Activated CD4-positive, alpha-beta memory T cell treated with anti-CD3 and anti-CD28 coated beads, Interleukin-2, amount 10 ng/mL, durations not matched to agents 7 days and 5 days (primary cell): ENCODE results near the gene DNAJC11. TPM values are rescaled to one million over a fixed set of nuclear protein-coding genes. Genes with fewer than 3 reads are reported as not detected.

Experiments used
- CTCF ChIA-PET: fragments of 350-600 bp; sonication (Branson Sonifier 250); formaldehyde crosslinking; loops from one replicate; lab custom pipeline; 2021; ENCODE audit warnings: antibody characterized with exemption, inconsistent platforms; lab: Charles Lee
- POLR2A ChIA-PET: fragments of 350-600 bp; sonication (Branson Sonifier 250); formaldehyde crosslinking; loops from one replicate; lab custom pipeline; 2021; ENCODE audit warnings: antibody characterized with exemption; lab: Charles Lee
- DNase-seq: peaks from one replicate; pipeline ENCODE4 v3.0.0-alpha.2; 2020
- H3K27ac Mint-ChIP-seq: one replicate; pipeline ENCODE4 v1.8.0; 2021; ENCODE audit warnings: mild to moderate bottlenecking, mixed read lengths
- H3K27me3 Mint-ChIP-seq: one replicate; pipeline ENCODE4 v1.8.0; 2021; ENCODE audit warnings: mixed read lengths
- H3K36me3 Mint-ChIP-seq: one replicate; pipeline ENCODE4 v1.8.0; 2021; ENCODE audit warnings: low read depth, mixed read lengths
- H3K4me1 Mint-ChIP-seq: one replicate; pipeline ENCODE4 v1.8.0; 2021; ENCODE audit warnings: mixed read lengths
- H3K4me3 Mint-ChIP-seq: one replicate; pipeline ENCODE4 v1.8.0; 2021; ENCODE audit warnings: mild to moderate bottlenecking, mixed read lengths
- H3K9me3 Mint-ChIP-seq: one replicate; pipeline ENCODE4 v1.8.0; 2021; ENCODE audit warnings: mixed read lengths
- total RNA-seq, 2 experiments: library from RNA; stranded (reverse); gene quantifications; one replicate each; pipeline ENCODE4 v1.2.3, GENCODE V29; 2021

DNAJC11 gene
- total RNA-seq, 2 experiments from 2014 or later = 27.4 to 27.9 TPM

- H3K9me3 Mint-ChIP-seq = no peaks in the 10 kb centered on the region
- no peak overlapping the region for H3K27ac Mint-ChIP-seq
- H3K4me1 Mint-ChIP-seq = peaks cover 33% of the 10 kb centered on the region
- H3K36me3 Mint-ChIP-seq = peaks cover 52% of the 10 kb centered on the region
- no peak for DNase-seq
- H3K27me3 Mint-ChIP-seq = no peaks in the 10 kb centered on the region
- H3K4me3 Mint-ChIP-seq = peak overlapping the region; percentile 87
- ChIA-PET POLR2A (interaction anchor here (1.4 to 3.6 kb wide), 2 partner anchors 9 to 25 kb away, joined by 4 to 17 read pairs; partner anchors contain the start of gene KLHL21), CTCF (no interaction called here)
Observed at GRCh38 chr1:6627031-6627430, 74.6 kb downstream of the DNAJC11 start.

GRCh38 chr1:6625584-6626149, 75.9 kb downstream of the DNAJC11 start:
- peaks cover 59% of the 10 kb centered on the region for H3K36me3 Mint-ChIP-seq
- H3K27ac Mint-ChIP-seq = peak overlapping the region; percentile 81
- peak overlapping the region; percentile 87 for H3K4me3 Mint-ChIP-seq
- H3K4me1 Mint-ChIP-seq = peaks cover 33% of the 10 kb centered on the region
- DNase-seq = peak; percentile 19
- H3K9me3 Mint-ChIP-seq = no peaks in the 10 kb centered on the region
- H3K27me3 Mint-ChIP-seq = no peaks in the 10 kb centered on the region
- ChIA-PET POLR2A (interaction anchor here (3.1 to 3.6 kb wide), 2 partner anchors 23 to 26 kb away, joined by 10 to 17 read pairs; partner anchors contain the start of gene KLHL21), CTCF (interaction anchor here (0.6 kb wide), 1 partner anchor 11 kb away, joined by 3 read pairs; no protein-coding TSS in a partner anchor)

GRCh38 chr1:6624710-6625583, 76.7 kb downstream of the DNAJC11 start, which contains the start of gene THAP3:
Gene THAP3 (plus strand): TSS chr1:6624868. CDS start chr1:6625219, 351 bp downstream.
- DNase-seq = peak; percentile 90
- Mint-ChIP-seq H3K4me3 (peak within 1 kb of the TSS; percentile 87), H3K9me3 (no peaks in the 10 kb centered on the region), H3K27me3 (no peaks in the 10 kb centered on the region), H3K27ac (peak within 1 kb of the TSS; percentile 81), H3K36me3 (peaks cover 58% of the 10 kb centered on the region), H3K4me1 (peaks cover 33% of the 10 kb centered on the region)
- ChIA-PET POLR2A (interaction anchor here (0.7 to 3.5 kb wide), 4 partner anchors 11 to 25 kb away, joined by 3 to 23 read pairs (median 6); partner anchors contain the start of genes KLHL21 and PHF13), CTCF (interaction anchor here (1.0 to 1.5 kb wide), 2 partner anchors 13 to 25 kb away, joined by 6 read pairs; no protein-coding TSS in a partner anchor)

- Mint-ChIP-seq H3K9me3 (no peaks in the 10 kb centered on the region), H3K27me3 (no peaks in the 10 kb centered on the region), H3K4me1 (peaks cover 31% of the 10 kb centered on the region), H3K4me3 (no peak overlapping the region), H3K36me3 (peaks cover 64% of the 10 kb centered on the region), H3K27ac (no peak overlapping the region)
- ChIA-PET POLR2A (interaction anchor here (1.1 to 3.5 kb wide), 4 partner anchors 9 to 24 kb away, joined by 3 to 23 read pairs (median 6); partner anchors contain the start of genes KLHL21 and PHF13), CTCF (interaction anchor here (1.0 to 1.5 kb wide), 8 partner anchors 11 to 102 kb away, joined by 3 to 6 read pairs (median 4); partner anchors contain the start of genes DNAJC11 and KLHL21)
- DNase-seq = no peak
Observed at GRCh38 chr1:6623269-6623965, 78.2 kb downstream of the DNAJC11 start.

- no peak for DNase-seq
- Mint-ChIP-seq H3K9me3 (no peaks in the 10 kb centered on the region), H3K27me3 (no peaks in the 10 kb centered on the region), H3K36me3 (peaks cover 59% of the 10 kb centered on the region), H3K4me1 (peaks cover 25% of the 10 kb centered on the region), H3K27ac (no peak overlapping the region), H3K4me3 (no peak overlapping the region)
- ChIA-PET POLR2A (interaction anchor here (0.9 to 3.5 kb wide), 4 partner anchors 10 to 68 kb away, joined by 3 to 23 read pairs (median 7); partner anchors contain the start of genes KLHL21, NOL9 and TAS1R1), CTCF (interaction anchor here (1.4 kb wide), 2 partner anchors 18 to 34 kb away, joined by 5 read pairs; no protein-coding TSS in a partner anchor)
Observed at GRCh38 chr1:6622396-6623152, 79.0 kb downstream of the DNAJC11 start.

- no peak overlapping the region for H3K4me3 Mint-ChIP-seq
- no peak for DNase-seq
- peaks cover 20% of the 10 kb centered on the region for H3K4me1 Mint-ChIP-seq
- H3K9me3 Mint-ChIP-seq = no peaks in the 10 kb centered on the region
- peaks cover 55% of the 10 kb centered on the region for H3K36me3 Mint-ChIP-seq
- H3K27ac Mint-ChIP-seq = no peak overlapping the region
- CTCF ChIA-PET = interaction anchor here (1.4 kb wide), 1 partner anchor 35 kb away, joined by 5 read pairs; no protein-coding TSS in a partner anchor
- POLR2A ChIA-PET = interaction anchor here (0.9 to 3.5 kb wide), 2 partner anchors 19 to 67 kb away, joined by 4 to 23 read pairs; partner anchors contain the start of genes KLHL21, NOL9 and TAS1R1
- H3K27me3 Mint-ChIP-seq = no peaks in the 10 kb centered on the region
Observed at GRCh38 chr1:6621429-6622391, 79.9 kb downstream of the DNAJC11 start.

- CTCF ChIA-PET = no interaction called here
- POLR2A ChIA-PET = interaction anchor here (1.4 kb wide), 1 partner anchor 8 kb away, joined by 3 read pairs; no protein-coding TSS in a partner anchor
Observed at GRCh38 chr1:6619045-6619444, 82.6 kb downstream of the DNAJC11 start.

GRCh38 chr1:6614929-6615785, 86.5 kb downstream of the DNAJC11 start:
- DNase-seq = no peak
- H3K4me1 Mint-ChIP-seq = peaks cover 27% of the 10 kb centered on the region
- peaks cover 26% of the 10 kb centered on the region for H3K36me3 Mint-ChIP-seq
- H3K9me3 Mint-ChIP-seq = no peaks in the 10 kb centered on the region
- CTCF ChIA-PET = interaction anchor here (0.7 to 1.9 kb wide), 3 partner anchors 12 to 1553 kb away, joined by 3 to 5 read pairs (median 4); partner anchors contain the start of gene KLHL21
- H3K27ac Mint-ChIP-seq = no peak overlapping the region
- peak overlapping the region; percentile 73 for H3K4me3 Mint-ChIP-seq
- POLR2A ChIA-PET = interaction anchor here (3.8 kb wide), 1 partner anchor 13 kb away, joined by 35 read pairs; the partner anchor contains the start of gene KLHL21
- H3K27me3 Mint-ChIP-seq = no peaks in the 10 kb centered on the region

More at GRCh38 chr1:6619045-6619444, 82.6 kb downstream of the DNAJC11 start:
- no peak for DNase-seq
- Mint-ChIP-seq H3K27me3 (no peaks in the 10 kb centered on the region), H3K4me3 (no peak overlapping the region), H3K9me3 (no peaks in the 10 kb centered on the region), H3K27ac (no peak overlapping the region), H3K36me3 (peaks cover 52% of the 10 kb centered on the region), H3K4me1 (peaks cover 14% of the 10 kb centered on the region)

GRCh38 chr1:6614019-6614928, 87.3 kb downstream of the DNAJC11 start:
- peaks cover 27% of the 10 kb centered on the region for H3K4me1 Mint-ChIP-seq
- CTCF ChIA-PET = interaction anchor here (0.8 kb wide), 1 partner anchor 14 kb away, joined by 3 read pairs; no protein-coding TSS in a partner anchor
- peak overlapping the region; percentile 10 for H3K27ac Mint-ChIP-seq
- no peaks in the 10 kb centered on the region for H3K27me3 Mint-ChIP-seq
- peak; percentile 58 for DNase-seq
- peaks cover 18% of the 10 kb centered on the region for H3K36me3 Mint-ChIP-seq
- POLR2A ChIA-PET = interaction anchor here (0.8 to 4.3 kb wide), 5 partner anchors 10 to 60 kb away, joined by 3 to 58 read pairs (median 3); partner anchors contain the start of genes KLHL21, NOL9, TAS1R1 and THAP3
- peak overlapping the region; percentile 83 for H3K4me3 Mint-ChIP-seq
- H3K9me3 Mint-ChIP-seq = no peaks in the 10 kb centered on the region
